ENCODE data around the gene ATP6V0A1. TPM values are rescaled to one million over a fixed set of nuclear protein-coding genes. Genes with fewer than 3 reads are reported as not detected.

ATP6V0A1 gene
- total and polyA plus RNA-seq, 2 donors: 15.4 to 47.7 TPM

- peaks cover 56 to 77% of the 10 kb centered on the region in 2 donors for H3K36me3 ChIP-seq (ENCODE audit: control insufficient read depth in 2 of 2, insufficient read depth in 2 of 2, low read length in 1 of 2)
- H3K4me1 ChIP-seq (ENCODE audit: control insufficient read depth in 2 of 2, insufficient read depth in 2 of 2, low read length in 2 of 2): peaks cover 8 to 19% of the 10 kb centered on the region in 2 donors
- no peak for DNase-seq (ENCODE audit: low read depth in 6 of 9, low spot score in 9 of 9)
- WGBS: 97% methylated on average over 12 of the region's 12 CpGs
- H3K27me3 ChIP-seq (ENCODE audit: control insufficient read depth in 2 of 2, insufficient read depth in 1 of 2, low read length in 1 of 2): no peaks in the 10 kb centered on the region
- H3K27ac ChIP-seq (ENCODE audit: low read depth in 1 of 2, low read length in 1 of 2): no peak overlapping the region
- no peak overlapping the region for H3K4me3 ChIP-seq (ENCODE audit: low read length in 2 of 2)
- no peaks in the 10 kb centered on the region for H3K9me3 ChIP-seq (ENCODE audit: control insufficient read depth in 2 of 2, insufficient read depth in 1 of 2, low read length in 1 of 2)
Measured at GRCh38 chr17:42571435-42572225, 113.0 kb downstream of the ATP6V0A1 start.

Other genes with a start within 250 kb of the ATP6V0A1 start
- 40.9 TPM for gene STAT5B, start 182.5 kb upstream of the ATP6V0A1 start, total RNA-seq
- gene STAT5B, start 182.5 kb upstream of the ATP6V0A1 start, polyA plus RNA-seq: 51.6 TPM
- gene STAT5A, start 170.4 kb upstream of the ATP6V0A1 start, total RNA-seq: 47.4 TPM
- gene STAT5A, start 170.4 kb upstream of the ATP6V0A1 start, polyA plus RNA-seq: 37.6 TPM
- 69.2 TPM for gene STAT3, start 70.4 kb upstream of the ATP6V0A1 start, total RNA-seq
- gene STAT3, start 70.4 kb upstream of the ATP6V0A1 start, polyA plus RNA-seq: 57.6 TPM
- 16.4 TPM for gene CAVIN1, start 35.6 kb upstream of the ATP6V0A1 start, total RNA-seq
- 47.0 TPM for gene CAVIN1, start 35.6 kb upstream of the ATP6V0A1 start, polyA plus RNA-seq
- gene NAGLU, start 77.4 kb downstream of the ATP6V0A1 start, total RNA-seq: 10.0 TPM
- 33.6 TPM for gene NAGLU, start 77.4 kb downstream of the ATP6V0A1 start, polyA plus RNA-seq
- 1.1 TPM for gene HSD17B1, start 94.0 kb downstream of the ATP6V0A1 start, total RNA-seq
- 6.1 TPM for gene HSD17B1, start 94.0 kb downstream of the ATP6V0A1 start, polyA plus RNA-seq
- gene COASY, start 103.3 kb downstream of the ATP6V0A1 start, total RNA-seq: 20.7 TPM
- gene COASY, start 103.3 kb downstream of the ATP6V0A1 start, polyA plus RNA-seq: 89.3 TPM
- gene MLX, start 108.2 kb downstream of the ATP6V0A1 start, total RNA-seq: 29.3 TPM
- 45.2 TPM for gene MLX, start 108.2 kb downstream of the ATP6V0A1 start, polyA plus RNA-seq
- 7.2 TPM for gene PSMC3IP, start 118.9 kb downstream of the ATP6V0A1 start, total RNA-seq
- gene PSMC3IP, start 118.9 kb downstream of the ATP6V0A1 start, polyA plus RNA-seq: 5.1 TPM
- gene RETREG3, start 150.5 kb downstream of the ATP6V0A1 start, total RNA-seq: 40.0 TPM
- 33.7 TPM for gene RETREG3, start 150.5 kb downstream of the ATP6V0A1 start, polyA plus RNA-seq
- 24.1 TPM for gene TUBG1, start 150.8 kb downstream of the ATP6V0A1 start, total RNA-seq
- gene TUBG1, start 150.8 kb downstream of the ATP6V0A1 start, polyA plus RNA-seq: 11.4 TPM
- gene TUBG2, start 200.4 kb downstream of the ATP6V0A1 start, total RNA-seq: 3.0 TPM
- 11.3 TPM for gene TUBG2, start 200.4 kb downstream of the ATP6V0A1 start, polyA plus RNA-seq
- gene PLEKHH3, start 218.1 kb downstream of the ATP6V0A1 start, total RNA-seq: 8.2 TPM
- gene PLEKHH3, start 218.1 kb downstream of the ATP6V0A1 start, polyA plus RNA-seq: 20.3 TPM
- gene CCR10, start 223.0 kb downstream of the ATP6V0A1 start, total RNA-seq: 0.80 TPM
- 1.2 TPM for gene CCR10, start 223.0 kb downstream of the ATP6V0A1 start, polyA plus RNA-seq
- 0.76 TPM for gene CNTNAP1, start 223.7 kb downstream of the ATP6V0A1 start, total RNA-seq
- 2.1 TPM for gene CNTNAP1, start 223.7 kb downstream of the ATP6V0A1 start, polyA plus RNA-seq